Upper lobe of left lung (tissue), 6 donors: ENCODE results near the gene FAM168A. TPM values are rescaled to one million over a fixed set of nuclear protein-coding genes. Genes with fewer than 3 reads are reported as not detected.

Source experiments
- ATAC-seq, 2 donors: fragments of 200-7000 bp; cut with Tn5 transposase; one replicate each; pipeline ENCODE4 v1.9.1; 2022; ENCODE audit warnings: mild to moderate bottlenecking in 2 of 2, moderate library complexity in 2 of 2; ENCODE audit not compliant: low FRiP score in 2 of 2
- DNase-seq, 2 donors: peaks; one replicate each; pipeline ENCODE4 v3.0.0-alpha.2; 2019 to 2020
- H3K27ac ChIP-seq, 4 donors: fragments of 200-600 bp; sonication (generic); one replicate each; pipeline ENCODE4 v1.5.1; 2016 to 2019
- H3K27me3 ChIP-seq, 4 donors: fragments of 200-600 bp; sonication (generic); one replicate each; pipeline ENCODE4 v1.5.1; 2017 to 2019
- H3K36me3 ChIP-seq, 4 donors: fragments of 200-600 bp; sonication (generic); one replicate each; pipeline ENCODE4 v1.5.1; 2016 to 2019
- H3K4me1 ChIP-seq, 4 donors: fragments of 200-600 bp; sonication (generic); one replicate each; pipeline ENCODE4 v1.5.1; 2018 to 2019
- H3K4me3 ChIP-seq, 4 donors: fragments of 200-600 bp; sonication (generic); one replicate each; pipeline ENCODE4 v1.5.1; 2017 to 2019; ENCODE audit warnings: mild to moderate bottlenecking in 2 of 4, moderate library complexity in 1 of 4
- H3K9me3 ChIP-seq, 4 donors: fragments of 200-600 bp; sonication (generic); one replicate each; pipeline ENCODE4 v1.5.1; 2018 to 2019
- CTCF ChIP-seq, 6 experiments: fragments of 450-650 bp in 4 of 6; fragments of 200-600 bp in 2 of 6; sonication (generic) in 2 of 6; IDR thresholded peaks; one replicate each; pipeline ENCODE4 v1.5.1; 2016 to 2019; ENCODE audit warnings: antibody characterized with exemption in 6 of 6
- EP300 ChIP-seq, 4 donors: sonication (generic); formaldehyde crosslinking; IDR thresholded peaks; one replicate each; pipeline ENCODE4 v1.5.1; 2017; ENCODE audit warnings: antibody characterized with exemption in 4 of 4, control low read depth in 2 of 4
- POLR2A ChIP-seq, 4 donors: fragments of 450-650 bp; IDR thresholded peaks; one replicate each; pipeline ENCODE4 v1.5.1; 2016 to 2017; ENCODE audit warnings: antibody characterized with exemption in 4 of 4, mild to moderate bottlenecking in 2 of 4
- POLR2AphosphoS5 ChIP-seq, 2 donors: sonication (generic); formaldehyde crosslinking; IDR thresholded peaks; one replicate each; pipeline ENCODE4 v1.5.1; 2017; ENCODE audit warnings: antibody characterized with exemption in 2 of 2
- WGBS, 2 donors: methylation state at CpG; one replicate each; pipeline ENCODE4 v1.1.5; 2017 to 2018; 5-methylcytosine and 5-hydroxymethylcytosine counted together
- total RNA-seq, 6 donors: library from RNA; depleted of rRNA in 4 of 6; stranded (reverse); fragments of >200 nt in 4 of 6; gene quantifications; one replicate each; pipeline versions ENCODE4 v1.1.0 to v1.2.1, GENCODE V29; 2016 to 2021
- donor health status: DM: no; HTN: no; CAD: no; lungs with moderate emphysema.
- donor health status: DM: no; HTN: yes; CAD: no; lungs with severe emphysema.

Gene FAM168A
- total RNA-seq, 6 donors from 2014 or later: 15.7 to 30.7 (median 24.1) TPM

GRCh38 chr11:73481626-73482025 is 116.3 kb downstream of the FAM168A start:
- no peaks in the 10 kb centered on the region for H3K27me3 ChIP-seq
- DNase-seq: no peak
- peaks cover 0 to 10% (median 6%) of the 10 kb centered on the region in 4 donors for H3K9me3 ChIP-seq
- H3K36me3 ChIP-seq: no peaks in the 10 kb centered on the region
- TF ChIP-seq CTCF (IDR thresholded peaks at IDR 0.05): no peak
- TF ChIP-seq EP300 (IDR thresholded peaks at IDR 0.05): no peak
- no peak for TF ChIP-seq POLR2A (IDR thresholded peaks at IDR 0.05)
- TF ChIP-seq POLR2AphosphoS5 (IDR thresholded peaks at IDR 0.05): no peak
- ATAC-seq: no peak
- no peak overlapping the region for H3K27ac ChIP-seq
- 94 to 100% methylated on average over 1 of the region's 1 CpG for WGBS, 2 donors
- H3K4me3 ChIP-seq: no peak overlapping the region
- H3K4me1 ChIP-seq: no peaks in the 10 kb centered on the region

GRCh38 chr11:73480677-73481076 is 117.2 kb downstream of the FAM168A start:
- DNase-seq (no peak), ATAC-seq (peak; percentile 19 to 34)
- 55 to 59% methylated on average over 2 of the region's 2 CpGs for WGBS, 2 donors

GRCh38 chr11:73478737-73479347 is 119.1 kb downstream of the FAM168A start:
- 29 to 31% methylated on average over 1 of the region's 1 CpG for WGBS, 2 donors
- TF ChIP-seq CTCF (IDR thresholded peaks at IDR 0.05) (peak in 4 of 6 experiments; percentile 43 to 56 (median 55)), POLR2AphosphoS5 (IDR thresholded peaks at IDR 0.05) (no peak)
- DNase-seq: peak in 1 of 2 donors; percentile 24
- Histone ChIP-seq H3K4me1 (no peaks in the 10 kb centered on the region), H3K4me3 (no peak overlapping the region), H3K36me3 (no peaks in the 10 kb centered on the region), H3K27me3 (no peaks in the 10 kb centered on the region), H3K9me3 (peaks cover 0 to 10% (median 6%) of the 10 kb centered on the region in 4 donors), H3K27ac (no peak overlapping the region)
- no peak for ATAC-seq

More at GRCh38 chr11:73480677-73481076, 117.2 kb downstream of the FAM168A start:
- TF ChIP-seq POLR2A (IDR thresholded peaks at IDR 0.05) (no peak), POLR2AphosphoS5 (IDR thresholded peaks at IDR 0.05) (no peak), CTCF (IDR thresholded peaks at IDR 0.05) (no peak), EP300 (IDR thresholded peaks at IDR 0.05) (no peak)
- H3K4me1 ChIP-seq: no peaks in the 10 kb centered on the region
- no peaks in the 10 kb centered on the region for H3K27me3 ChIP-seq
- H3K4me3 ChIP-seq: no peak overlapping the region
- H3K36me3 ChIP-seq: no peaks in the 10 kb centered on the region
- H3K9me3 ChIP-seq: peaks cover 0 to 10% (median 6%) of the 10 kb centered on the region in 4 donors
- no peak overlapping the region for H3K27ac ChIP-seq

- H3K4me1 ChIP-seq: no peaks in the 10 kb centered on the region
- no peak for TF ChIP-seq CTCF (IDR thresholded peaks at IDR 0.05)
- no peak for TF ChIP-seq POLR2AphosphoS5 (IDR thresholded peaks at IDR 0.05)
- no peak for TF ChIP-seq EP300 (IDR thresholded peaks at IDR 0.05)
- no peak for TF ChIP-seq POLR2A (IDR thresholded peaks at IDR 0.05)
- H3K36me3 ChIP-seq: no peaks in the 10 kb centered on the region
- no peak overlapping the region for H3K4me3 ChIP-seq
- H3K9me3 ChIP-seq: peaks cover 0 to 10% (median 6%) of the 10 kb centered on the region in 4 donors
- H3K27me3 ChIP-seq: no peaks in the 10 kb centered on the region
- DNase-seq (no peak), ATAC-seq (no peak)
- no peak overlapping the region for H3K27ac ChIP-seq
- WGBS, 2 donors: 91 to 99% methylated on average over 2 of the region's 2 CpGs
Measured at GRCh38 chr11:73477518-73477917, 120.4 kb downstream of the FAM168A start.

GRCh38 chr11:73475549-73476095 is 122.3 kb downstream of the FAM168A start:
- H3K27ac ChIP-seq: no peak overlapping the region
- no peak overlapping the region for H3K4me3 ChIP-seq
- no peaks in the 10 kb centered on the region for H3K4me1 ChIP-seq
- TF ChIP-seq EP300 (IDR thresholded peaks at IDR 0.05) (no peak), CTCF (IDR thresholded peaks at IDR 0.05) (no peak), POLR2AphosphoS5 (IDR thresholded peaks at IDR 0.05) (no peak), POLR2A (IDR thresholded peaks at IDR 0.05) (no peak)
- H3K27me3 ChIP-seq: no peaks in the 10 kb centered on the region
- no peaks in the 10 kb centered on the region for H3K36me3 ChIP-seq
- ATAC-seq (no peak), DNase-seq (no peak)
- H3K9me3 ChIP-seq: peaks cover 0 to 10% (median 6%) of the 10 kb centered on the region in 4 donors
